Vagina (tissue), 2 donors: ENCODE data around the gene LRRC27.
"Not testable (repeated sequence)": the region's sequence is repeated elsewhere in the genome, so short reads cannot be mapped to it uniquely, and the experiment has no call there.

Experiments
- POLR2A ChIP-seq, 2 donors: fragments of 450-650 bp; IDR thresholded peaks; one replicate each; pipeline ENCODE4 v1.6.1; 2017; ENCODE audit warnings: antibody characterized with exemption in 2 of 2, mild to moderate bottlenecking in 2 of 2, moderate library complexity in 2 of 2
- POLR2AphosphoS5 ChIP-seq, 2 donors: sonication (generic); formaldehyde crosslinking; IDR thresholded peaks; one replicate each; pipeline ENCODE4 v1.9.0; 2017; ENCODE audit warnings: antibody characterized with exemption in 2 of 2, mild to moderate bottlenecking in 2 of 2, low read depth in 1 of 2; ENCODE audit not compliant: insufficient read depth in 1 of 2
- TF ChIP-seq, protein P1 (sequence below), 3 experiments: fragments of 450-650 bp in 2 of 3; fragments of 200-600 bp in 1 of 3; sonication (generic) in 1 of 3; IDR thresholded peaks; one replicate each; pipeline ENCODE4 v1.5.1; 2017 to 2019; ENCODE audit warnings: antibody characterized with exemption in 3 of 3, mild to moderate bottlenecking in 2 of 3, moderate library complexity in 2 of 3

DNA sequence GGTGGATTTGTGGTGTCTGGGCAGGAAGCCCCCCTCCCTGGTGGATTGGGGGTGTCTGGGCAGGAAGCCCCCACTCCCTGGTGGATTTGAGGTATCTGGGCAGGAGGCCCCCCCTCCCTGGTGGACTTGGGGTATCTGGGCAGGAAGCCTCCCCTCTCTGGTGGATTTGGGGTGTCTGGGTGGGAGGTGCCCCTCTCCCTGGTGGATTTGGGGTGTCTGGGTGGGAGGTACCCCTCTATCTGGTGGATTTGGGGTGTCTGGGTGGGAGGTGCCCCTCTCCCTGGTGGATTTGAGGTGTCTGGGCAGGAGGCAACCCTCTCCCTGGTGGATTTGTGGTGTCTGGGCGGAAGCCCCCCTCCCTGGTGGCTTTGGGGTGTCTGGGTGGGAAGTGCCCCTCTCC, 54.9 kb downstream of the LRRC27 start:
- TF ChIP-seq, protein P1, sequence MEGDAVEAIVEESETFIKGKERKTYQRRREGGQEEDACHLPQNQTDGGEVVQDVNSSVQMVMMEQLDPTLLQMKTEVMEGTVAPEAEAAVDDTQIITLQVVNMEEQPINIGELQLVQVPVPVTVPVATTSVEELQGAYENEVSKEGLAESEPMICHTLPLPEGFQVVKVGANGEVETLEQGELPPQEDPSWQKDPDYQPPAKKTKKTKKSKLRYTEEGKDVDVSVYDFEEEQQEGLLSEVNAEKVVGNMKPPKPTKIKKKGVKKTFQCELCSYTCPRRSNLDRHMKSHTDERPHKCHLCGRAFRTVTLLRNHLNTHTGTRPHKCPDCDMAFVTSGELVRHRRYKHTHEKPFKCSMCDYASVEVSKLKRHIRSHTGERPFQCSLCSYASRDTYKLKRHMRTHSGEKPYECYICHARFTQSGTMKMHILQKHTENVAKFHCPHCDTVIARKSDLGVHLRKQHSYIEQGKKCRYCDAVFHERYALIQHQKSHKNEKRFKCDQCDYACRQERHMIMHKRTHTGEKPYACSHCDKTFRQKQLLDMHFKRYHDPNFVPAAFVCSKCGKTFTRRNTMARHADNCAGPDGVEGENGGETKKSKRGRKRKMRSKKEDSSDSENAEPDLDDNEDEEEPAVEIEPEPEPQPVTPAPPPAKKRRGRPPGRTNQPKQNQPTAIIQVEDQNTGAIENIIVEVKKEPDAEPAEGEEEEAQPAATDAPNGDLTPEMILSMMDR (IDR thresholded peaks at IDR 0.05): not testable (repeated sequence)
- not testable (repeated sequence) for TF ChIP-seq POLR2A (IDR thresholded peaks at IDR 0.05); POLR2AphosphoS5 (IDR thresholded peaks at IDR 0.05; ENCODE audit: insufficient read depth in 1 of 2, low read depth in 1 of 2)
